CD4-positive, alpha-beta memory T cell (primary cell): ENCODE measurements around the gene CMIP. TPM values are rescaled to one million over a fixed set of nuclear protein-coding genes. Genes with fewer than 3 reads are reported as not detected.
A peak's percentile ranks its signal among the peaks of the same experiment; 100 is the strongest.

ENCODE experiments used
- CTCF ChIA-PET: fragments of 350-600 bp; sonication (Branson Sonifier 250); formaldehyde crosslinking; loops from one replicate; lab custom pipeline; 2021; ENCODE audit warnings: inconsistent platforms; ENCODE audit not compliant: partially characterized antibody; lab: Charles Lee
- POLR2A ChIA-PET: fragments of 350-600 bp; sonication (Branson Sonifier 250); formaldehyde crosslinking; loops from one replicate; lab custom pipeline; 2021; ENCODE audit not compliant: partially characterized antibody; lab: Charles Lee
- DNase-seq, 5 donors: peaks; one replicate each; pipeline versions ENCODE4 v3.0.0 to v3.0.0-alpha.2; 2020 to 2022; ENCODE audit warnings: mixed read lengths in 1 of 5
- H3K27ac ChIP-seq: one replicate; pipeline ENCODE4 v1.7.0; 2013; ENCODE audit warnings: low read depth, low read length
- H3K27me3 ChIP-seq: 2 replicates; pipeline ENCODE4 v1.7.0; 2013; ENCODE audit warnings: mild to moderate bottlenecking, low read length, moderate library complexity; ENCODE audit not compliant: insufficient read depth
- H3K36me3 ChIP-seq: 2 replicates; pipeline ENCODE4 v1.7.0; 2013; ENCODE audit warnings: mild to moderate bottlenecking, low read length, moderate library complexity; ENCODE audit not compliant: insufficient read depth
- H3K4me1 ChIP-seq: 2 replicates; pipeline ENCODE4 v1.7.0; 2013; ENCODE audit warnings: mild to moderate bottlenecking, low read length, moderate library complexity; ENCODE audit not compliant: insufficient read depth
- H3K4me3 ChIP-seq, 2 donors: one replicate each; pipeline ENCODE4 v1.7.0; 2013; ENCODE audit warnings: low read length in 2 of 2, mild to moderate bottlenecking in 1 of 2
- H3K9me3 ChIP-seq, 2 donors: one replicate each; pipeline ENCODE4 v1.7.0; 2013; ENCODE audit warnings: low read length in 2 of 2, control low read depth in 1 of 2; ENCODE audit not compliant: control insufficient read depth in 1 of 2
- H3K27ac Mint-ChIP-seq, 7 donors: one replicate each; pipeline ENCODE4 v1.8.0; 2020 to 2021; ENCODE audit warnings: mixed read lengths in 7 of 7, mild to moderate bottlenecking in 6 of 7, inconsistent platforms in 3 of 7, moderate library complexity in 3 of 7
- H3K27me3 Mint-ChIP-seq, 2 donors: one replicate each; pipeline ENCODE4 v1.8.0; 2020 to 2021; ENCODE audit warnings: mixed read lengths in 2 of 2
- H3K36me3 Mint-ChIP-seq, 2 donors: one replicate each; pipeline ENCODE4 v1.8.0; 2020 to 2021; ENCODE audit warnings: mixed read lengths in 2 of 2, inconsistent platforms in 1 of 2, mild to moderate bottlenecking in 1 of 2
- H3K4me1 Mint-ChIP-seq, 4 donors: one replicate each; pipeline ENCODE4 v1.8.0; 2020 to 2021; ENCODE audit warnings: mixed read lengths in 4 of 4, mild to moderate bottlenecking in 1 of 4
- H3K4me3 Mint-ChIP-seq, 8 donors: one replicate each; pipeline ENCODE4 v1.8.0; 2020 to 2021; ENCODE audit warnings: mixed read lengths in 8 of 8, mild to moderate bottlenecking in 7 of 8, moderate library complexity in 6 of 8, inconsistent platforms in 3 of 8
- H3K9me3 Mint-ChIP-seq, 8 donors: one replicate each; pipeline ENCODE4 v1.8.0; 2020 to 2021; ENCODE audit warnings: mixed read lengths in 8 of 8, mild to moderate bottlenecking in 5 of 8, inconsistent platforms in 3 of 8, moderate library complexity in 1 of 8
- intact Hi-C: fragments of 100-400 bp; cut with micrococcal nuclease; formaldehyde crosslinking; loops from one replicate; pipeline ENCODE4 v1.15.1; 2023
- polyA plus RNA-seq, 2 donors: library from polyadenylated mRNA; unstranded; fragments of 300-500 nt; fragmentation: Illumina TruSeq; gene quantifications; one replicate each; pipeline ENCODE4 v1.2.3, GENCODE V29; 2021
- total RNA-seq, 2 experiments: library from RNA; stranded (reverse); gene quantifications; one replicate each; pipeline ENCODE4 v1.2.3, GENCODE V29; 2021

Gene CMIP
- total and polyA plus RNA-seq, 4 experiments from 2014 or later: 0.84 to 36.4 (median 33.2) TPM; not detected in 1

GRCh38 chr16:81627729-81628244, 183.2 kb downstream of the CMIP start:
- H3K36me3 ChIP-seq: no peaks in the 10 kb centered on the region
- H3K27ac Mint-ChIP-seq: no peak overlapping the region

GRCh38 chr16:81629034-81629802, 184.6 kb downstream of the CMIP start:
- intact Hi-C loops: no loop called here
- Histone ChIP-seq H3K27ac (no peak overlapping the region), H3K4me1 (peaks cover 38% of the 10 kb centered on the region), H3K4me3 (no peak overlapping the region), H3K36me3 (no peaks in the 10 kb centered on the region), H3K27me3 (no peaks in the 10 kb centered on the region), H3K9me3 (no peaks in the 10 kb centered on the region)
- ChIA-PET CTCF (interaction anchor here (0.7 to 1.9 kb wide), 5 partner anchors 68 to 225 kb away, joined by 3 to 4 read pairs (median 3); no protein-coding TSS in a partner anchor), POLR2A (interaction anchor here (0.8 kb wide), 1 partner anchor 13 kb away, joined by 3 read pairs; no protein-coding TSS in a partner anchor)
- DNase-seq: no peak
- peaks cover 0 to 4% of the 10 kb centered on the region in 2 donors for H3K36me3 Mint-ChIP-seq
- peaks cover 20 to 38% (median 31%) of the 10 kb centered on the region in 4 donors for H3K4me1 Mint-ChIP-seq
- H3K9me3 Mint-ChIP-seq: no peaks in the 10 kb centered on the region
- no peaks in the 10 kb centered on the region for H3K27me3 Mint-ChIP-seq
- no peak overlapping the region for H3K4me3 Mint-ChIP-seq
- H3K27ac Mint-ChIP-seq: peak overlapping the region in 5 of 7 donors; percentile 9 to 89 (median 66)

More at GRCh38 chr16:81627729-81628244, 183.2 kb downstream of the CMIP start:
- H3K9me3 Mint-ChIP-seq: no peaks in the 10 kb centered on the region
- H3K4me3 ChIP-seq: no peak overlapping the region
- H3K27ac ChIP-seq: no peak overlapping the region
- ChIA-PET CTCF (interaction anchor here (0.7 to 1.9 kb wide), 3 partner anchors 69 to 108 kb away, joined by 3 to 4 read pairs (median 3); no protein-coding TSS in a partner anchor), POLR2A (interaction anchor here (1.2 kb wide), 1 partner anchor 93 kb away, joined by 3 read pairs; no protein-coding TSS in a partner anchor)
- no peak for DNase-seq
- peaks cover 0 to 3% of the 10 kb centered on the region in 2 donors for H3K36me3 Mint-ChIP-seq
- H3K4me1 ChIP-seq: peaks cover 24% of the 10 kb centered on the region
- intact Hi-C loops: no loop called here
- no peak overlapping the region for H3K4me3 Mint-ChIP-seq
- peaks cover 18 to 30% (median 24%) of the 10 kb centered on the region in 4 donors for H3K4me1 Mint-ChIP-seq
- H3K27me3 ChIP-seq: no peaks in the 10 kb centered on the region
- no peaks in the 10 kb centered on the region for H3K9me3 ChIP-seq
- H3K27me3 Mint-ChIP-seq: no peaks in the 10 kb centered on the region

- Mint-ChIP-seq H3K4me1 (peaks cover 20 to 43% (median 35%) of the 10 kb centered on the region in 4 donors), H3K27me3 (no peaks in the 10 kb centered on the region), H3K9me3 (no peaks in the 10 kb centered on the region), H3K27ac (peak overlapping the region in 6 of 7 donors; percentile 66 to 97 (median 86)), H3K36me3 (peaks cover 0 to 4% of the 10 kb centered on the region in 2 donors), H3K4me3 (no peak overlapping the region)
- ChIA-PET CTCF (interaction anchor here (0.7 to 5.4 kb wide), 6 partner anchors 7 to 226 kb away, joined by 3 to 26 read pairs (median 3); no protein-coding TSS in a partner anchor), POLR2A (interaction anchor here (0.8 to 3.6 kb wide), 4 partner anchors 8 to 160 kb away, joined by 3 to 19 read pairs (median 4); no protein-coding TSS in a partner anchor)
- no peaks in the 10 kb centered on the region for H3K27me3 ChIP-seq
- no peak overlapping the region for H3K4me3 ChIP-seq
- H3K27ac ChIP-seq: no peak overlapping the region
- peaks cover 42% of the 10 kb centered on the region for H3K4me1 ChIP-seq
- intact Hi-C loops: no loop called here
- no peaks in the 10 kb centered on the region for H3K9me3 ChIP-seq
- no peak for DNase-seq
- H3K36me3 ChIP-seq: no peaks in the 10 kb centered on the region
These were observed 185.5 kb downstream of the CMIP start for GRCh38 chr16:81629896-81630634.

GRCh38 chr16:81630635-81631031, 186.0 kb downstream of the CMIP start:
- CTCF ChIA-PET: interaction anchor here (0.8 to 5.4 kb wide), 6 partner anchors 8 to 226 kb away, joined by 3 to 26 read pairs (median 4); no protein-coding TSS in a partner anchor
- Mint-ChIP-seq H3K27ac (peak overlapping the region; percentile 78 to 97 (median 94)), H3K4me3 (no peak overlapping the region), H3K9me3 (no peaks in the 10 kb centered on the region), H3K27me3 (no peaks in the 10 kb centered on the region), H3K4me1 (peaks cover 18 to 43% (median 35%) of the 10 kb centered on the region in 4 donors), H3K36me3 (peaks cover 0 to 4% of the 10 kb centered on the region in 2 donors)
- POLR2A ChIA-PET: interaction anchor here (0.8 to 3.6 kb wide), 4 partner anchors 9 to 161 kb away, joined by 3 to 19 read pairs (median 4); no protein-coding TSS in a partner anchor
- Histone ChIP-seq H3K27ac (no peak overlapping the region), H3K27me3 (no peaks in the 10 kb centered on the region), H3K4me3 (no peak overlapping the region), H3K36me3 (no peaks in the 10 kb centered on the region), H3K9me3 (no peaks in the 10 kb centered on the region), H3K4me1 (peaks cover 36% of the 10 kb centered on the region)
- intact Hi-C loops: no loop called here
- no peak for DNase-seq

- Mint-ChIP-seq H3K36me3 (peaks cover 0 to 4% of the 10 kb centered on the region in 2 donors), H3K4me3 (peak overlapping the region; percentile 38 to 83 (median 67)), H3K4me1 (peaks cover 18 to 43% (median 36%) of the 10 kb centered on the region in 4 donors), H3K27ac (peak overlapping the region; percentile 93 to 97 (median 95)), H3K27me3 (no peaks in the 10 kb centered on the region), H3K9me3 (no peaks in the 10 kb centered on the region)
- Histone ChIP-seq H3K27ac (peak overlapping the region; percentile 60), H3K9me3 (no peaks in the 10 kb centered on the region), H3K4me1 (peaks cover 36% of the 10 kb centered on the region), H3K27me3 (no peaks in the 10 kb centered on the region), H3K4me3 (peak overlapping the region in 1 of 2 donors; percentile 21), H3K36me3 (no peaks in the 10 kb centered on the region)
- CTCF ChIA-PET: interaction anchor here (1.1 to 5.4 kb wide), 6 partner anchors 10 to 319 kb away, joined by 3 to 26 read pairs (median 5); no protein-coding TSS in a partner anchor
- peak; percentile 75 to 93 (median 80) for DNase-seq
- POLR2A ChIA-PET: interaction anchor here (2.0 to 3.6 kb wide), 3 partner anchors 16 to 86 kb away, joined by 7 to 19 read pairs (median 7); no protein-coding TSS in a partner anchor
- intact Hi-C loops: loop anchor here (2.0 kb wide), 1 partner anchor 90 kb away; no protein-coding TSS in a partner anchor
These were observed 188.0 kb downstream of the CMIP start for GRCh38 chr16:81632392-81633146.

GRCh38 chr16:81633147-81633619, 188.6 kb downstream of the CMIP start:
- POLR2A ChIA-PET: interaction anchor here (2.0 to 3.6 kb wide), 3 partner anchors 17 to 85 kb away, joined by 7 to 19 read pairs (median 7); no protein-coding TSS in a partner anchor
- no peaks in the 10 kb centered on the region for H3K9me3 ChIP-seq
- Mint-ChIP-seq H3K4me1 (peaks cover 18 to 46% (median 36%) of the 10 kb centered on the region in 4 donors), H3K27ac (peak overlapping the region; percentile 93 to 97 (median 95)), H3K9me3 (no peaks in the 10 kb centered on the region), H3K36me3 (peaks cover 0 to 4% of the 10 kb centered on the region in 2 donors), H3K4me3 (peak overlapping the region; percentile 38 to 83 (median 67)), H3K27me3 (no peaks in the 10 kb centered on the region)
- CTCF ChIA-PET: interaction anchor here (1.1 to 5.4 kb wide), 5 partner anchors 10 to 319 kb away, joined by 3 to 26 read pairs (median 4); no protein-coding TSS in a partner anchor
- H3K4me3 ChIP-seq: peak overlapping the region in 1 of 2 donors; percentile 21
- H3K36me3 ChIP-seq: no peaks in the 10 kb centered on the region
- H3K4me1 ChIP-seq: peaks cover 36% of the 10 kb centered on the region
- H3K27ac ChIP-seq: peak overlapping the region; percentile 60
- DNase-seq: no peak
- intact Hi-C loops: loop anchor here (2.0 kb wide), 1 partner anchor 90 kb away; no protein-coding TSS in a partner anchor
- no peaks in the 10 kb centered on the region for H3K27me3 ChIP-seq
